ENCODE measurements around the gene S100A2. TPM values are rescaled to one million over a fixed set of nuclear protein-coding genes. Genes with fewer than 3 reads are reported as not detected.
A peak's percentile ranks its signal among the peaks of the same experiment; 100 is the strongest.

S100A2 gene
- 1 to 10 TPM; 6.0 to 9.8 (median 8.9) TPM for polyA plus RNA-seq (ENCODE audit: insufficient read length in 4 of 4)

DNA sequence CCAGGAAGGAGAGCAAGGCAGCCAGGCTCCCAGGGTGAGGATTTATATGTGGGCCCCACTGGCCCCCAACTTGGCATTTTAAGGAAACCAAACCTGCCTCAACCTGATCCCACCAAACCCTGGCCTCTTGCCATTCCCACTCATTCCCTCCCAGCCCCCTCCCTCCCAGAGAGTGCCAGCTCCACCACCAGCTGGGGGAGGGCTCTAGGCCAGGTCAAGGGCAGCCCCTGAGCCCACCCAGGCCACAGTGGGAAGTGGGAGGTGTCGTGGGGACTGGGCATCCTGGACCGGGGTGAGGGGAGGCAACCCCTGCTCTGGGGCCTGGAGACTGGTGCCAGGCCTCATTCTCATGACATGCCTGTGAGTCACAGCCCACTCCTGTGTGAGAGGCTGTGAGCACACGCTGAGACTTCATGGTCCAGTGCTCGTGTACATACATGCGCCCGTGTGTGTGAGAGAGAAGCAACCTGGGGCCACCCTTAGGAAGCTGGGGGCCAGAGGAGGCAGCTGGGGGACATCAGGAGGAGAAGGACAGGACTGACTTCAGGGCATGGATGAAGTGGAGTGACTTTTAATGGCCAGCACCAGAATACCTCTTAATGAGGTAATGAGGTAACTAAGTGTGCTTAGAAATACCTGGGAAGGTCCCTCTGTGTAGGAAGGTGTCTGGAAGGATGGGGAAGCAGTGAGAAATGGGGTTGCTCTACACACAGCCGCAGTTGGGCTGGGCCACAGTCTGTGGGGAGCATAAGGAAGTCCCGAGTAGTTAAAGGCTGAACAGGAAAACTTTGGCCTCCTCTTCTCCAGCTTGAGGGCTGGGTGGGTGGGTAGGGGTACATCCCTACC, at the start of gene S100A2:
S100A2 (minus strand) TSS at position 316 of the 846 bp plus-strand sequence. CDS start 1,967 bp downstream, outside the sequence.
- no peak for DNase-seq (ENCODE audit: low read depth in 4 of 4, low spot score in 2 of 4)

DNA sequence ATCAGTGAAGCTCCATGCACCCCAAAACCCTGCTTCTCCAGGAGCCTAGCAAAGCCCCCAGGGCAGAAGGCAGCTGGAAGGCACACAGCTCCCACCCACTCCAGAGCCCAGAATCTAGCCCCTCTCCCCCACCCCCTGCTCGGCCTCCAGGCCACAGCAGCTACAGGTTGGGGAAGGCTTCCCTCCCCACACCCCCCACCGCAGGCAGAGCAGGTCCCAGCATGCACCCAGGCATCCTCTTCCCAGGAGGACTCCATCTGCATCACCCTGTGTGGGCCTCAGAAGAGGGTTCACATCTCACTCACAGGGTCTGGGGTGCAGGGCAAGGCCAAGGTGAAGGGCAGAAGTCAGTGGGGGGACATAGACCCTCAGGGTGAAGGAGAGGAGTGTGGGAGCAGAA, 49.8 kb upstream of the S100A2 start:
- no peak for DNase-seq (ENCODE audit: low read depth in 4 of 4, low spot score in 2 of 4)

DNA sequence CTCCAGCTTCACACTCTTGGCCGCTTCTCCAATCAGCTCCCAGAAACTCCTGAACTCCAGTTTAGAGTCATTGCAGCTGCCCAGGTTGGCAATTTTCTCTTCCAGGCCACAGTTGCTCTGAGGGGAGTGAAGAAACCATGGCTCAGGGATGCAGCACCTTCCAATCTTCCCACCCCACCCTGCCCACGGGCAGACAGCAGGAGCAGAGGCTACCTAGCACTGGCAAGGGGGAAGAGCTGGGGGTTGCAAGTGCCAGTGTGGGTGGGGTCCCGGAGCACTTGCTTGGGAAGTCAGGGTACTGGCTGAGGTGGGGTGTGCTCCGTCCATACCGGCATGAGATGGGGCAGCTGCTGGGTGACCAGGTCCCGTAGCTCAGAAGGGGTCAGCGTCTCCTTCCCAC, 49.3 kb upstream of the S100A2 start:
- no peak for DNase-seq (ENCODE audit: low read depth in 4 of 4, low spot score in 2 of 4)

DNA sequence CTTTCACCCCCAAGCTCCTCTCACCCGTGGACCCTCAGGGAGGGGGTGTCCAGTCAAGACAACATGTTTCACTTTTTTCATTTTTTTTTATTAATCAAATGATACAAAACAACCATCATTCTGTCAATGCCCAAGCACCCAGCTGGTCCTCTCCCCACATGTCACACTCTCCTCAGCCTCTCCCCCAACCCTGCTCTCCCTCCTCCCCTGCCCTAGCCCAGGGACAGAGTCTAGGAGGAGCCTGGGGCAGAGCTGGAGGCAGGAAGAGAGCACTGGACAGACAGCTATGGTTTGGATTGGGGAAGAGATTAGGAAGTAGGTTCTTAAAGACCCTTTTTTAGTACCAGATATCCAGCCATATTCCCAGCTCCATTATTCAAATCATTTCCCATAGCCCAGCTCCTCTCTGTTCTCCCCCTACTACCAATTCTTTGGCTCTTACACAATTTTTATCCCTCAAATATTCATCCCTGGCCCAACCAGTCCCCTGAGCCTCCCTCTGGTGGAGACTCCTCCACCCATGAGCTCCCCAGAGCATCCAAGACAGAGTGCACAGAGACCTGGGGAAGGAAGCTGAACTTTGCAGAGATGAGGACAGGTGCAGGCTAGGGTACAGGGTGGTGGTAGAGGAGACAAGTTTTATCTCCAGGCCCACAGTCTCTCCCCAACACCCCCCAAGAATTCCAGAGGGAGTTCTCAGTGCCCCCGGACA, 48.7 kb upstream of the S100A2 start:
- no peak for DNase-seq (ENCODE audit: low read depth in 4 of 4, low spot score in 2 of 4)

DNA sequence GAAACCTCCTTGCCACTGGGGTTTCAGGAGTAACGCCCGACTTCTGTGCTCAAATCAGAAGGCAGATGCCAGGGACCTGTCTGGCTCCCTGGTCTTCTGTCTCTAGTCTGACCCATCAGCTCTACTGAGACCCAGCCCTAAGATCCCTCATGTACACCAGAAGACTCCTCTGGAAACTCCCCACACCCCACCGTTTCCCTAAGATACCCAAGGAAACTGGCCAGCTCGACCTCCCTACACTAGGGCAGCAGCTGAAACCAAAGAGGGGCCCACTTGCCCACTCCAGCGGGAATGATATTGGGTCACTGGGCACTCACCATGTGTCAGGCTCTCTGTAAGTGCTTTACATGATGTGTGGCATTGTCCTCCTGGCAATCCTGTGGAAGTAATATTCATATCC, 47.8 kb upstream of the S100A2 start:
- no peak for DNase-seq (ENCODE audit: low read depth in 4 of 4, low spot score in 2 of 4)

DNA sequence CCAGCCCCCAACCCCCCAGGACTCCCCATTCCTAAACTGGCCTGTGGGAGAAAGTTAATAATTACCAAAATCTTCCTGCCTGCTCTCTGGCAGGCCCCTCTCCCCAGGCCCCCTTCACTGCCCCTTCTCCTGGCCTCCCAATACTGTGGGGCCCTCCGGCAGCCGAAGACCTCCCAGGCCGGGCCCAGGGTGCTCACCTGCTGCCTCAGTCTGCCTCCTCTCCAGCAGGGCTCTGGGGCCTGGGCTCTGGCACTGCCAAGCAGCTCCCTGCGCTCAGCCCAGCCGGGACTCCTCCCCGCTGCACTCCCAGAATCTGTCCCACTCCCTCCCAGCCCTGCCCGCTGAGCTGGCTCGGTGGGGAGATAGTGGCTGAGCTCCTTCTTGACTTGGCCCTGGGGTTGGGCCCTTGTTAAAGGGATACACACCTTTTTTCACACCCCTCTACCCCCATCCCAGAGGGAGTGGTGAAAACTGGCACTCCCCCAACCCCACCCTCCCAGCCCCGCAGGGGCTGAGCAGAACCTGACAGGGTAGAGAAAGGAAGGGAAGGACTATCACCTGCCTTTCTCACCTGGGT, 47.2 kb upstream of the S100A2 start, which contains the start of gene S100A16:
S100A16 (minus strand) TSS at position 383 of the 577 bp plus-strand sequence. CDS start 4,986 bp downstream, outside the sequence.
- no peak for DNase-seq (ENCODE audit: low read depth in 4 of 4, low spot score in 2 of 4)

DNA sequence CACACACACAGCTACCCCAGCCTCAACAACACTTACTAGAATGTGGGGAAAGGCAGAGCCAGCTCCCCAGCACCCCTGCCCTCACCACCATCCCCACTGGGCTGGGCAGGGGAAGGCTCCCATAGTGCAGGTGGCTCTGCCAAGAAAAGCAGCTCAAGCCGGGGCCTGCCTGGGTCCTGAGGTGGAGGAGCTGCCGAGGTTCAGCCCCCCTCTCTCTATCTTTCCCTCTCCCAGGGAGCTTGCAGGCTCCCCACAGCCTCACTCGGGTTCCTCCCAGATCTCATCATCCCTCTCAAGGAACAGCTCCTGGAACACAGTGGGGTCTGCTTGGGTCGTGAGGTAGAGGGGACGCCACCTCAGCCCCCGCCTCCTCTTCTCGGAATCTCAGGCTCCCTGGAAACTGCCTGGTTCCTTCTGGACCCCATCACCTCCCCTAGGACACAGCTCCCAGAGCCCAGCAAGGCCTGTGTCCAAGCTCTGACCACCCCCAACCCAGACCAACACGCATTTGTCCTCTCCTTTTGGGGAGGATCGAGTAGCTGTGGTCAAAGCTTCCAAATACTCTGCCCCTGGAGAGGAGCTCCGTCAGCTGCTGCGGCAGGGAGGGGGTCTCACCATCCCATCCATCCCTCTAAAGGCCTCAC, 46.6 kb upstream of the S100A2 start:
- no peak for DNase-seq (ENCODE audit: low read depth in 4 of 4, low spot score in 2 of 4)

DNA sequence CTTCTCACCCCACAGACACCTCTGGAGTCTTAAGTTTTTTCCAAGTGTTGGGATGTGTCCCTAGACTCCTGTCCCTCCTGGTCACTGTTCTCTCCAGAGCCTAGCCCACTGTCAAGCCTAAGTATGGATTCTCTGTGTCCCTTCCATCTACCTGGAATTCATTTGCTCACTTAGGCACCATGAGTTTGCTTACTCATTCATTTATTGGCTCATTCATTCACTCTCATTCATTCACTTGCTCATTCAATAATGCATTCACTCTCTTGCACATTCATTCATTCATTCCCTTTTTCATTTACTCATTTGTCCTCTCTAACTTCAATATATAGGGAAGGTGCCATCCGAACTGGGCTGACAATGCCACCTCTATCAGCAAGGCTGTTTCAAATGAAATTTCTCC, 45.7 kb upstream of the S100A2 start:
- DNase-seq (ENCODE audit: low read depth in 4 of 4, low spot score in 2 of 4), result no peak

DNA sequence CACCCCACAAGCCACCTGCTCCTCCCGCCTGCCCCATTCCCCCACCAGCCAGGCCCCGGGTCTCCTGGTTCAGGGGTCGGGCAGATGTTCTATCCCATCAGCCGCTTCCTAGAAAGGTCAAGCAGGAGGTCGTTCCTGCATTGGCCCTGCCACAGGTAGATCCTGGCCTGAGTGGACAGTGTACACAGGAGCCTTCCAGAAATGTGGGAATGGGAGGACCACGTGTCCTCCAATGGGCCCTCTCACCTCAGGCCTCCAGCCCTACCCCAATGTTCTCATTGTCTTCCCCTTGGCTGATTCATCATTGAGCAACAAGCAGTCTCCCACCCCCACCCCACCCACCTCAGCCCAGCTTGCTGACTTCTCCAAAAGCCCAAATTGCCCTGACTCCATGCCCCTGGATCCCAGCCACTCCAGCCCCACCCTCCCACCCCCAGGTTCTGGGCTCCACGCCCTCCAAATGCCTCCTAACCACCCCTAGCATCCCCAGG, 45.2 kb upstream of the S100A2 start:
- no peak for DNase-seq (ENCODE audit: low read depth in 4 of 4, low spot score in 2 of 4)

DNA sequence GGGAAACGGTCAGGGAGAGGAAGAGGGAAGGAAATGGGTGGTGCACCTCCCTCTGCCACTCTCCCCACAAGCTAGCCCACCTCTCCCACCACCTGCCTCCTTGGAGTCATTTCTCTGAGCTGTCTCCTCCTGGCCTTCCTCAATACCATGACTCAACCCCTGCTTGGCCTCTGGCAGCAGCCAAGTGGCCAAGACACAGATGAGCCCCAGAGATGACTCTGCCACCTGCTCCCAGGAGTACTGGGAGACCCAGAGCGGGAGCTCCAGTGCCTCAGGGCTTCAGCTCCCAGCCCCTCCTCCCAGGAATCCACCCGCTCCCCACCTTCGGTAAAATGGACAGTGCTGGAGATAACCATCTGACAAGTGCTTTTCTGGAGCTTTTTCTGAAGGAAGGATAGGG, 44.7 kb upstream of the S100A2 start:
- DNase-seq (ENCODE audit: low read depth in 4 of 4, low spot score in 2 of 4), result no peak

DNA sequence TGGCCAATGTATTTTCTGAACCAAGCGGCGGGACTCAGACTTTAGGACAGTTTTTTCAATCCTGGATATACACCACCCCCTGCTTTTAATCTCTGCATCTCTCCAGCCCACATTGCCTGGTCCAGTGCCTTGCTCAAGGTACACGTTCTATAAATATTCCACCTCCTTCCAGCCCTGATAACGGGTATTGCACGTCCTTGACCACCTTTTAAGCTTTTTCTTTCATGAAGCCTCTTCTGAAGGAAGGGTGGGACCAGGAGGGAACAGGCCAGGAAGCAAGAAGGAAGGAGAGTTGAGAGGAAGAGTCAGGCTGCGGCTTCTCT, 43.9 kb upstream of the S100A2 start:
- no peak for DNase-seq (ENCODE audit: low read depth in 4 of 4, low spot score in 2 of 4)

DNA sequence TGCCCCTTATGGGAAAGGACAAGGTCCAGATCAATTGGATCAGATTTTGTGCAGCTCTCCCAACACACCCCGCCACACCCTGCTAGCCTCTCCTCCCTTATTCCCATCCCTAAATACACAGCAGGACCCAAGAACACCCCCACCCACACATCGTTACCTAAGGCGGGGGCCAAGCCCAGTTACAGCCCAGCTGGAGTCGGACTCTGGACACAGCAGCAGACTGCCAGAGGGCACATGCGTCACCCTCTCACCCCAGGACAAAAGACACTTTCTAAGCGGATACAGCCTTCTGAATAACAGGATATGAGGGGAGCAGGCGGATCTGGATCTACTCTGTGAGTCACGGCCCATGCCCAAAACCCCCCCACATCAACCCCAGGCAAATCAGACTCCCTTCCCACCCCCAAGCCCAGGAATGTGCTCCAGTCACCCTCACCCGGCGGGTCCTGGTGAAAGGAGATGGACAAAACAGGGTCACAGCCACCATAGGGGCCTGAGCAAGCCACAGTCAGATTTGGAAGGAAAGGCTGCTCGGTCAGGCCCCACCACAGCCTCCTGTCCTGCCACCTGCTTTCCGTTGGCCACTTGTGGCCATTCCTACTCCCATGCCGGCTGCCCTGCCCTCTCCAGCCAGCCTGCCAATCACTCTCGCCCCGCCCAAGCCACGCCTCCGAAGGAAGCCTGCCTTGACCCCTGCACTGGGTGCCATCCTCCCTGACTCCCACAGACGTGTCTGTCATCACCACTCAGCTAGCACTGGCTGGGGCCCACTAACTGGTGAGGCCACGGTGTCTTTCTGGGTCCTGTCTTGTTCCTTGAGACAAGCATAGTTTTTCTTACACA, 43.3 kb upstream of the S100A2 start:
- DNase-seq (ENCODE audit: low read depth in 4 of 4, low spot score in 2 of 4), result no peak

DNA sequence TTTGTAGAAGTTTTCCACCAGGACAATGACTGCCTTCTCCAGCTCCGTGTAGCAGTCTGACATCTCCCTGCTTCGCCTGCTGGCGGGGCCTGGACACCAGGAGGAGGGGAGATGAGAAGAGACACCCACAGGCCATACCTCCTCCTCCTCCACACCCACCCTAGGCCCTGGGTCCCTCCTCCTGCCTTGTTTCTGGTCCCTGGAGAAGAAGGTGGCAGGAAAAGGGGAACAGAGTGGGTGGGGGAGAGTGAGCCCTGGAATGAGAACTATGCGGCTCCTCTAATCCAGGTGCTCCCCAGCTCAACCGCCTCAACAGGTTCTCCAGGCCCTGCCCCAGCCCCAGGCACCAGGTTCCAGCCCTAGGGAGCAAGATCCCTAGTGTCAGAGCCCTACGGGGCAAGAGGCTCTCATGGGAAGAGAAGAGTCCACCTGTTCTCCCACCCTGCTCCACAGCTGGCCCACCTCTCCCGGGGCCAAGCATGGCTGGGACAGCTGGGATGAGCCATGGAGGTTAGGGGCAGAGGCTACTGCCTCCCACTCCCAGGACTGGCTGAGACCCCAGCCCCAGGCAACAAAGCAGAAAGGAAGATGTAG, 42.5 kb upstream of the S100A2 start:
- DNase-seq (ENCODE audit: low read depth in 4 of 4, low spot score in 2 of 4), result no peak

DNA sequence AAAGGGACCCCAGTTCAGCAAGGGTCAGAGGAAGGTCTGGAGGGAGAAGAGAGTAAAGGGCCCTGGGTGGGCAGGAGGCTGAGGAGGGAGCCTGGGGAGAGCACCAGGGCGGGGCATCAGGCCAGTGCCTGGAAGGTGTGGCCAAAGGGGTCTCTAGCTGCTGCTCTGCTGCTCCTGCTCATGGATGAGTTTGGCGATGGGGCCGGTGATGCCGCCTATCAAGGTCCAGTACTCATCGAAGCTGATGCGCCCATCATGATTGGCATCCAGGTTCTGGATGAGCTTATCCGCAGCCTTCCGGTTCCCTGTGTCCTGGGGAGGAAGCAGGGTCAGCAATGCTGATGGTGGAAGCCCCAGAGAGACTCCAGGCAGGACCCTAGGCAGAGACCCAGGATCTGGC, 41.7 kb upstream of the S100A2 start:
- no peak for DNase-seq (ENCODE audit: low read depth in 4 of 4, low spot score in 2 of 4)

DNA sequence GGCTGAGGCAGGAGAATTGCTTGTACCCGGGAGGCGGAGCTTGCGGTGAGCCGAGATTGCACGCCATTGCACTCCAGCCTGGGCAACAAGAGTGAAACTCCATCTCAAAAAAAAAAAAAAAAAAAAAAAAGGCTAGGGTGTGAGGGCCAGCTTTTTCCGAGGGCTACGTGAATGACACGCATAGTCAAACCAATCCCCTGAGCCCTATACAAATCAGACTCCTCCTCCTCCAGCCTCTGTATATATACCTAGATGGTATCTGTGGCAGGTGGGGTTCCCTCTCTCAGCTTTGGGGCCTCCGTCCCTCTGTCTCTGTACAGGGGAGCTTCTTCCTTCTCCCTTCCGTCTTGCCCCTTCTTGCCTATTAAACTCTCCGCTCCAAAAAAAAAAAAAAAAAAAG, 40.5 kb upstream of the S100A2 start:
- DNase-seq (ENCODE audit: low read depth in 4 of 4, low spot score in 2 of 4), result no peak

DNA sequence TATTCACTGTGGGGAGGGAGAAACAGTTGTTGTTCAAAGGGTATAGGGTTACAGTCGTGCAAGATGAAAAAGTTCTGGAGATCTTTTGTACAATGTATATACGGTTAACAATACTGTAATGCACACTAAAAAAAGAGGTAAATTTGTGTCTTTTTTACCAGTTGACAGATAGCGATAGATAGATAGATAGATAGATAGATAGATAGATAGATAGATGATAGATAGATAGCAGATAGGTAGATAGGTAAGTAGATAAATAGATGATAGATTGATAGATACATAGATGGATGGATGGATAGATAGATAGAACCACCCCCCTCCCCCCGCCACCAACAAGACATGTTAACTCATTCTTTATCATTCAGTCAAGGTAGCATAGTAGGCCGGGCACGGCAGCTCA, 37.1 kb upstream of the S100A2 start:
- DNase-seq (ENCODE audit: low read depth in 4 of 4, low spot score in 2 of 4), result no peak

DNA sequence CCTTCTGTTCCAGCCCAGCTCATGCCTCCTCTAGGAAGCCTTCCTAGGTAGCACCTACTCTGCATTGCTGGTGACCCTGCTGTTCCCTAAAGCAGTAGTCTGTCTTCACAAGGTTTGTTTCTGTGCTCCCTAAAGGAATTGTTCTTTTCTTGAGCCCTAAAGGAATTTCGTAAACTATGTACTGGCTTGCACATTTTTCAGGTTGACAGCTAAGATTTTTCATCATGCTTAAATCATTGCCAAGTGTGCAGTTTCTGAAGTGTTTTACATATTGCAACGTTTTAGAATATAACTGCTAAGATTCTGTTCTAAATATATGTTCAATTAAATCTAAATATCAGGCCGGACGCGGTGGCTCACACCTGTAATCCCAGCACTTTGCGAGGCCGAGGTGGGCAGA, 34.2 kb upstream of the S100A2 start:
- no peak for DNase-seq (ENCODE audit: low read depth in 4 of 4, low spot score in 2 of 4)

DNA sequence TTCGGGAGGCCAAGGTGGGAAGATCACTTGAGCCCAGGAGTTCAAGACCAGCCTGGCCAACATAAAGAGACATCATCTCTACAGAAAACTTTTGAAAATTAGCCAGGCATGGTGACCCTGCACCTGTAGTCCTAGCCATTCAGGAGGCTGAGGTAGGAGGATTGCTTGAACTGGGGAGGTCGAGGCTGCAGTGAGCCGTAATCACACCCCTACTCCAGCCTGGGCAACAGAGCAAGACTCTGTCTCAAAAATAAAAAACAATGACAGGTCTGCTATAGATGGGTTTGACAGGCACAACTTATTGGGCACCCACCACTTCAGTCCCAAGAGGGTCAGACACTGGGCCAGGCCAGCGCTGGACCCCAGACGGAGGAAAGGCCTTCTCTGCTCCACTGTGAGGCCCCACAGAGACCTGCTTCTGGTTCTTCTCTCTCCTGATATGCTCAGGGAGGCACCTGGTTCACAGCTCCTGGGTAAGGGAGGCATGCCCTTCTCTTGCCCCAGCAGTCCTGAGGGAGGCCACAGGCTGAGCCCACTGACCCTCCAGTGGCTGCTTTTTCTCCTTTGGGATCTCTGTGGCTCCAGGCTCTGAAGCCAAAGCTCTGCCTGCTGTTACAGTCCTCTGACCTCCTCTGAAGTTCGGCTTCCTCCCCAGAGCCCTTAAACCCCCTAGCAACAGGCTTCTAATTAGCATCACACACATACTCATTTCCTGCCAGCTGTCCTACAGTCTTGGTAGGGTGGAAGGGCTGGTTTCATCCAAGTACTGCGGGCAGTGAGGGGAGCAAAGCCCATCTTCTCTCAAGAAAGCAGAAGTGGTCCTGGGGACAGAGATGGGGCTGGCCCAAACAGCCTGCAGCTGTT, 32.9 kb upstream of the S100A2 start:
- peak in 1 of 4 donors; percentile 27 for DNase-seq (ENCODE audit: low read depth in 4 of 4, low spot score in 2 of 4)

DNA sequence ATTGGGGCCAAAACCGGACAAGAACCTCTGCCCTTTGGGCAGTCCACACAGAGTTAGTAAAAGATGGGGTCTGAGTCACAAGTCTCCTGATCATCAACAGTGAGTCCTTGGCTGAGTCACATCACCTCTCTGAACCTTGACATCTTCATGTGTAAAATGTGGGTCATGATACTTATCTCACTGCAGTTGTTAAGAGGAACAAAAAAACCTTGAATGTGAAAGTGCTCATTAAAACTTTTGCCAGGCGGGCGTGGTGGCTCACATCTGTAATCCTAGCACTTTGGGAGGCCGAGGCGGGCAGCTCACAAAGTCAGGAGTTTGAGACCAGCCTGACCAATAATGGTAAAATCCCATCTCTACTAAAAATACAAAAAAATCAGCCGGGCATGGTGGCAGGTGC, 31.6 kb upstream of the S100A2 start:
- no peak for DNase-seq (ENCODE audit: low read depth in 4 of 4, low spot score in 2 of 4)
